RWPE2 (cell line): ENCODE results near the gene OR10G8.
A peak's percentile ranks its signal among the peaks of the same experiment; 100 is the strongest.

Experiments
- ATAC-seq: fragments of 200-7000 bp; cut with Tn5 transposase; 3 replicates; pipeline ENCODE4 v1.9.1; 2021; ENCODE audit warnings: low read depth
- DNase-seq: peaks from one replicate; pipeline ENCODE4 v3.0.0-alpha.2; 2020; ENCODE audit warnings: low spot score
- H3K27ac ChIP-seq: fragments of 450-650 bp; 2 replicates; pipeline ENCODE4 v1.5.1; 2017; ENCODE audit warnings: mild to moderate bottlenecking; ENCODE audit not compliant: poor library complexity, severe bottlenecking
- H3K27me3 ChIP-seq: fragments of 250-450 bp; sonication (Bioruptor Pico); 2 replicates; pipeline ENCODE4 v1.5.1; 2021; ENCODE audit warnings: mild to moderate bottlenecking, moderate library complexity; ENCODE audit not compliant: insufficient read depth, poor library complexity, severe bottlenecking
- H3K36me3 ChIP-seq: fragments of 250-450 bp; sonication (Bioruptor Pico); 2 replicates; pipeline ENCODE4 v1.5.1; 2020; ENCODE audit warnings: low read depth, mild to moderate bottlenecking, moderate library complexity
- H3K4me1 ChIP-seq: fragments of 250-450 bp; sonication (Bioruptor Pico); 2 replicates; pipeline ENCODE4 v1.5.1; 2021; ENCODE audit warnings: mild to moderate bottlenecking, moderate library complexity; ENCODE audit not compliant: insufficient read depth, poor library complexity, severe bottlenecking
- H3K4me3 ChIP-seq: fragments of 250-450 bp; sonication (Bioruptor Pico); 2 replicates; pipeline ENCODE4 v1.5.1; 2021; ENCODE audit warnings: mild to moderate bottlenecking, moderate library complexity; ENCODE audit not compliant: severe bottlenecking
- H3K9me3 ChIP-seq: fragments of 250-450 bp; sonication (Bioruptor Pico); 2 replicates; pipeline ENCODE4 v1.5.1; 2021; ENCODE audit warnings: mild to moderate bottlenecking, moderate library complexity; ENCODE audit not compliant: severe bottlenecking
- CTCF ChIP-seq: fragments of 450-650 bp; IDR thresholded peaks from one replicate; pipeline ENCODE4 v1.5.1; 2017; ENCODE audit warnings: mild to moderate bottlenecking, moderate library complexity; ENCODE audit not compliant: poor library complexity, severe bottlenecking

The OR10G8 gene

GRCh38 chr11:124077266-124077665 lies 50.7 kb downstream of the OR10G8 start:
- Histone ChIP-seq H3K27ac (no peak overlapping the region), H3K9me3 (no peaks in the 10 kb centered on the region), H3K4me1 (peaks cover 19% of the 10 kb centered on the region), H3K4me3 (no peak overlapping the region), H3K27me3 (no peaks in the 10 kb centered on the region), H3K36me3 (no peaks in the 10 kb centered on the region)
- DNase-seq: no peak
- no peak for ATAC-seq
- no peak for TF ChIP-seq CTCF

DNA sequence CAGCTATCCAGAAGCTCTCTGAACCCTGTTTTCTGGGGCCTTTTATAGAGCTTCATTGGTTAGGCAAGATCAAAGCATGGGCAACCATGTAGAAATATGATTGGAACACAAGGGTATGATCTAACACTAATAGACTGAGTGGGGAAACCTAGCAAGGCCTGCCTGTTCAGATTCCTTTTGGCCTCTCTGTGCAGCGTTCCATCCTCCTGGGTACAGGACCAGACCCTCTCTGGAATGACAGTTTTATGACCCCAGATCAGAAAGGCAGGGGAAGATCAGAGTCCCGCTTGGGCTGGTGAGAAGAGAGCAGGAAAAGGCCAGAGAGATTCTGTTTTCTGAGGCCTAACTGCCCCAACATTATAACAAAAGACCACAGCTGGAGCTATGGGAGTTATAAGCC lies 52.0 kb downstream of the OR10G8 start:
- H3K4me3 ChIP-seq: no peak overlapping the region
- no peak for TF ChIP-seq CTCF
- H3K4me1 ChIP-seq: peaks cover 19% of the 10 kb centered on the region
- ATAC-seq (no peak), DNase-seq (no peak)
- no peaks in the 10 kb centered on the region for H3K36me3 ChIP-seq
- H3K27ac ChIP-seq: no peak overlapping the region
- H3K27me3 ChIP-seq: no peaks in the 10 kb centered on the region
- no peaks in the 10 kb centered on the region for H3K9me3 ChIP-seq

DNA sequence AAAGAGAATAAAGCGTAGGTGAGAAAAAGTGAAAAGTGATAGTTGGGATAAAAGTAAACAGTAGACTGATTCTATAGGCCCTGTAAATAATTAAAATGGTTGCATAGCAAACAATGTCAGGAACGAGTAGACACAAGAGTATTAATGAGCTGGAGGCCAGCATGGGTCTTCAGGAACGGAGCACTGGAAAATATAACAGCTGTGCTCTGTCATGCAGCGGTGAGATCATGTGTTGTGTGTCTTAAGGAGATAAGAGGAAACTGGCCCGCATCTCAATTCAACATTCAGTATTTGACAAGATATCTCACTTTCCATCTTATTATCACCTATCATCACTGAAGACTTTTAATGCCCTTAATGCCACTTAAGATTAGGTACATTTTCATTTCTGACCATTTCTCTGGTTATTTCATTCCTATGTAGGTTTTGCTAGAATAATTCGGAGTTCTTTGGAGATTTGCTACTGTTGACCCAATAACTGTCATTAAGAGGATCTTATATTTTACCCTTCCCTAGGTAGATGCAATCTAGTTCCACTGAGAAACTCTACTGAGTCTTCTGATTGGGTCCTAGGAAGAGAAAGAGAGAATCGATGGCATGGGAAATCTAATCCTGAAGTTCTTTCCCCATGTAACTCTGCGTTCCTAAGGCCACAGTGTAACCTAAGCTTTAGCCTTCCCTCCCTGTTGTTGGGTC lies 53.2 kb downstream of the OR10G8 start:
- no peaks in the 10 kb centered on the region for H3K36me3 ChIP-seq

More for the DNA sequence above, 53.2 kb downstream of the OR10G8 start:
- H3K4me1 ChIP-seq: peaks cover 19% of the 10 kb centered on the region
- peak overlapping the region; percentile 43 for H3K27ac ChIP-seq
- no peak for ATAC-seq
- H3K4me3 ChIP-seq: no peak overlapping the region
- TF ChIP-seq CTCF: no peak
- no peaks in the 10 kb centered on the region for H3K27me3 ChIP-seq
- no peaks in the 10 kb centered on the region for H3K9me3 ChIP-seq
- DNase-seq: no peak
